Measurements from ENCODE around the gene SSBP3. TPM values are rescaled to one million over a fixed set of nuclear protein-coding genes. Genes with fewer than 3 reads are reported as not detected.

Gene SSBP3
- total RNA-seq, 1 experiment from 2014 or later, result 109 TPM

DNA sequence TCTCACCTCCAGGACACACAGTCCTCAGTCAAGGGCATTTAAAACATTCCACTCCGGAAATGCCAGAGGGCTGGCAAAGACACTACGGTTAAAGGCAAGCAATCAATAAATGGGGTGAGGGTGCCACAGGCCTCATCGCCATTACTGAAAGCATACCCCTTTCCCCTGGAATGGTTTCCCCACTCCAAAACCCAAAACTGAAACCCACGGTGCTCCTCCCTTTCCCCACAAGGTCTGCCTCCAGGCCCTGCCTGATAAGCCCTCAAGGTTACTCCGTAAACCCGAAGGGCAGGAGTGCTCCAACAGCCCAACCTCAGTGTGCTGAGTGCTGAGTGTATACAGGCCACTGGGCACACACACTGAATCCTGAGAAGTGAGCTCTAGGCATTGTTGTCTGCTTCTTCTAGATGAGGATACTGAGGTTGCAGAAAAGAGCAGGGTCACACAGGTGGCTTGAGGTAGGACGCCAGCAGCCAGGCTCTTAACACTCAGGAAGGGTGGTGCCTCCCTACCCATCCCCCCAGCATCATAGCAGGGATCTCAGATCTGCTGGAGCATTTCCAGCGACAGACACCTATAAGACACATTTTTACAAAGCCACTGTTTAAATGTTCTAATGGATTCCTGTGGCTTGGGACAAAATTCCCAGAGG lies 29.0 kb downstream of the SSBP3 start:
- DNase-seq, result no peak
- Histone ChIP-seq H3K36me3 (replicated peaks; ENCODE audit: control insufficient read depth, insufficient read depth, low read length) (no peaks in the 10 kb centered on the region), H3K27me3 (ENCODE audit: control insufficient read depth, insufficient read depth, low read length) (no peaks in the 10 kb centered on the region), H3K4me3 (ENCODE audit: insufficient read depth, low read depth, low read length) (no peak overlapping the region)

DNA sequence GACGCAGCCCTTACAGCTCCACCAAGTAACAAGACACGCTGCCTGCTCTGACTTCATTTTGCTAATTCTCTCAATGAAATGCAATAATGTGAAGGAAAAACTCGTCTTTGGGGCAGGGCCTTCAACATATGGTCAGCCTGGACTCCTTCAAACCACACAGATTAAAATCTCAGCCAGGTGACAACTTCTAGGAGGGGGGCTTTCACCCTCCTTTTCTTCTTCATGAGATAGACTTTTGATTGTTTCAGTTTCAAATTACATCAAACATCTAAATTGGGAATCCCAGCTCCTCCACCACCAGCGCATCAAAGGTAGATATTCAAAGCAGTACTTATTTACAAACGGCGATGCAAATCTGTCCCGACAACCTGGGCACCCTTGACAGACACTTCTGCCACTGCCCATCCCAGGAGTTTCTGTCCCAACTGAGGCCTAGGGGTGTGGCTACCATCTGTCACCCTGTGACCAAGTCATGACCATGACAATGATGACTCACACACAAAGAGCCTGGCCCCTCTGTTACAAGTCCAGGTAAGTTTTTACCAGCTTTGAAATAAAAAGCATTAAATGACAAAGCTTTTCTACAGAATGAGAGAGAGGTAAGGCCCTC lies 29.7 kb downstream of the SSBP3 start:
- DNase-seq, result no peak
- Histone ChIP-seq H3K36me3 (replicated peaks; ENCODE audit: control insufficient read depth, insufficient read depth, low read length) (no peaks in the 10 kb centered on the region), H3K27me3 (ENCODE audit: control insufficient read depth, insufficient read depth, low read length) (no peaks in the 10 kb centered on the region), H3K4me3 (ENCODE audit: insufficient read depth, low read depth, low read length) (no peak overlapping the region)

DNA sequence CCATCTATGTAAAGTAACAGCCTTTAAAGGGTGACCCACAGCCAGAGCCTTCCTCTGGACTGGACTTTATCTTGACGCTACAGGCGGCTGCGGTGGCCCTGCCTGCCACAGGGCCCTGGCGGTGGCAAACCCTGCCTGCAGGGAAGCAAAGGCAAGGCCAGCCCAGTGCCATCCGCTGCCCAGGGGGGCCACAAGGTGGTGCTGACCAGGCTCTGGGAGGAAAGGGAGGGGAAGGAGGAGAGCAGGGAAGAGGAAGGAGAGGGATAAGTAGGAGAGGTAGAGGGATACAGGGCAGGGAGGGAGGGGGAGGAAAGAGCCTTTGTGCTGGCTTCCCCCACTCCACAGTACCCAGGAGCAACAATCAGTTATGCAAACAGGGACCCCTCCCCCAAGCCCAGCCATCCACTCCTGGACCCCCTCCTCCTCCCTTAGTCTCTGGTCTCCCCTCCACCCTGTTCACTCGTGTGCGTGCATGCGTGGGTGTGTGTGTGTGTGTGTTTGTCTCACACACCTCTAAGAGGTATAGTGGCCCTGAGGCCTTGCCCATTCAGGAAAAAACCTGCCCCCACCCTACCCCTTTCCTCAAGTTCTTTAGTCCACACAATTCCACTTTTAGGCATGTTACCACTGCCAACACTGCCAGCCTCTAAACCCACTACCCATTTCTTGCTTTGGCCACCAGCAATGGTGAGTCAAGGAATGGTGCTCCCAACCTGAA lies 30.3 kb downstream of the SSBP3 start:
- H3K27me3 ChIP-seq (ENCODE audit: control insufficient read depth, insufficient read depth, low read length), result no peaks in the 10 kb centered on the region
- DNase-seq, result peak; percentile 84
- H3K36me3 ChIP-seq (replicated peaks; ENCODE audit: control insufficient read depth, insufficient read depth, low read length), result no peaks in the 10 kb centered on the region; the same call in 1 of the 2 replicates
- no peak overlapping the region for H3K4me3 ChIP-seq (ENCODE audit: insufficient read depth, low read depth, low read length)

DNA sequence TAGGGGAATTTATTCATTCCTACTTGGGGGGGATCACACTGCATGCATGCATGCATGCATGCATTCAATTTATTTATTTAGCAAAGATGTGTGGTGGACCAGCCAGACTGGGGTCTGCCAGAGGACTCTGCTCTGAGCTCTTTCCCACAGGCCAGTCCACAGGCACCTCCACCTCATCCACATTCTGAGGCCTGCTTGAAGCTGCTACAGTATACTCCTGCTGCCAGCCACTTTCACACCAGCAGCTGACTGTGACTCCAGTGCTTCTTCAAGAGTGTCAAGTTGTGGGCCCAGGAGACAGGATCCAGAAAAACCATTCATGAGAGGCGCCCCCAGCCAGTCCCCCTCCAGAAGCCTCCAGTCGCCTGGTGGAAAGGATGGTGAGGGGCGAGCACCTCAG lies 30.9 kb downstream of the SSBP3 start:
- Histone ChIP-seq H3K27me3 (ENCODE audit: control insufficient read depth, insufficient read depth, low read length) (no peaks in the 10 kb centered on the region), H3K36me3 (replicated peaks; ENCODE audit: control insufficient read depth, insufficient read depth, low read length) (no peaks in the 10 kb centered on the region; the same call in 1 of the 2 replicates)
- DNase-seq, result no peak

DNA sequence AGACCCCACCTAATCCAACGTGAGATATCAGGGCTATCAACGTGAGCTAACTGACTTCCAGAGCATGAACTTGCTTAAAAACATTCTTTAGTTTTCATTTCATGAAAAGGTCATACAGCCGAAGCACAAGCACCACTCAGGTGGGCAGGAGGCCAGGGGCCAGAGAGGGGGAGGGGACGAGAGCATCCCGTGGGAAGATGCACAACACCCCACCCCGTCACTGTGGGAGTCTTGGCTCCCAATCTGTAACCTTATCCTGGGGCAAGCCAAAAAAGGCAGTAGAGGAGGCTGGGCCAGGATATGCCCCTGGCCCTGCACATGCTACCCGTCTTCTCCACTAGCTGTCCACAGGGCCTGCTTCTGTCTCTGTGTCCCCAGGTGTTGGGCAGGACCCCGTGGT lies 31.4 kb downstream of the SSBP3 start:
- DNase-seq, result no peak

More for the DNA sequence above, 30.9 kb downstream of the SSBP3 start:
- no peak overlapping the region for H3K4me3 ChIP-seq (ENCODE audit: insufficient read depth, low read depth, low read length)

DNA sequence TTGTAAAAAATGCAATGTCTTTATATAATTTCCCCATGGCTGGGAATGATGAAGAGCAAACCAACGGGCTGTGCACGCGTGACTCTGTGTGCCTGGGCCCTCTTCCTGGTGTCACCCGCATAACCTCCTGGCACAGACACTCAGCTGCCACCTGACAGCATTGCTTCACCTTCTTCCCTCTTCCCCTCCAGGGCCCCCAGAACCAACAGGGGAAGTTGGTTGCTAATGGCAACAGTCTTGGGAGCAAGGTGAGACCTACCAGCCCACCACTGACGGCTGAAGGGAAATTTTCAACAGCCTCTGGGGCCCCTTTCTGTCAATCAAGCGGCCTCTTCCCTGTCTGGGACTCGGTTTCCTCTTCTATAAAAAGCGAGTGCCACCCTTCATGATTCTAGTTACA lies 33.2 kb downstream of the SSBP3 start:
- H3K4me3 ChIP-seq (ENCODE audit: insufficient read depth, low read depth, low read length), result no peak overlapping the region
- no peak for DNase-seq

More for the DNA sequence above, 31.4 kb downstream of the SSBP3 start:
- no peaks in the 10 kb centered on the region; the same call in 1 of the 2 replicates for H3K36me3 ChIP-seq (replicated peaks; ENCODE audit: control insufficient read depth, insufficient read depth, low read length)
- no peaks in the 10 kb centered on the region for H3K27me3 ChIP-seq (ENCODE audit: control insufficient read depth, insufficient read depth, low read length)
- H3K4me3 ChIP-seq (ENCODE audit: insufficient read depth, low read depth, low read length), result no peak overlapping the region

DNA sequence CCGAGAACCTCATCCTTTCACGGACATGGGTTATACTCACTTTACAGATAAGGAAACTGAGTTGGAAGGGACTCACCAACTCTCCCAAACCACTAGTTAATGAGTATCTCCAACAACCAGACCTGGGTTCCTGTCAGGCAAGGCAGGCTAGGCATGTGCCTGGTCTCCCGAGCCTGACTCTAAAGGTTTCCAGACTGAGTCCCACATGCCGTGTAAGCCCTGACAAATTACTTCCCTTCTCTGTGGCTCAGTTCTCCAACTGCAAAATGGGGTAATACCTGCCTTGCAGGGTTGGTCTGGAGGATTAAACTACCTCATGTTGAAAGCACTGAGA lies 34.3 kb downstream of the SSBP3 start:
- Histone ChIP-seq H3K27me3 (ENCODE audit: control insufficient read depth, insufficient read depth, low read length) (no peaks in the 10 kb centered on the region), H3K4me3 (ENCODE audit: insufficient read depth, low read depth, low read length) (no peak overlapping the region), H3K36me3 (replicated peaks; ENCODE audit: control insufficient read depth, insufficient read depth, low read length) (peaks cover 1% of the 10 kb centered on the region; the same call in 1 of the 2 replicates)
- DNase-seq, result no peak

More for the DNA sequence above, 33.2 kb downstream of the SSBP3 start:
- Histone ChIP-seq H3K36me3 (replicated peaks; ENCODE audit: control insufficient read depth, insufficient read depth, low read length) (peaks cover 1% of the 10 kb centered on the region; the same call in 1 of the 2 replicates), H3K27me3 (ENCODE audit: control insufficient read depth, insufficient read depth, low read length) (no peaks in the 10 kb centered on the region)

DNA sequence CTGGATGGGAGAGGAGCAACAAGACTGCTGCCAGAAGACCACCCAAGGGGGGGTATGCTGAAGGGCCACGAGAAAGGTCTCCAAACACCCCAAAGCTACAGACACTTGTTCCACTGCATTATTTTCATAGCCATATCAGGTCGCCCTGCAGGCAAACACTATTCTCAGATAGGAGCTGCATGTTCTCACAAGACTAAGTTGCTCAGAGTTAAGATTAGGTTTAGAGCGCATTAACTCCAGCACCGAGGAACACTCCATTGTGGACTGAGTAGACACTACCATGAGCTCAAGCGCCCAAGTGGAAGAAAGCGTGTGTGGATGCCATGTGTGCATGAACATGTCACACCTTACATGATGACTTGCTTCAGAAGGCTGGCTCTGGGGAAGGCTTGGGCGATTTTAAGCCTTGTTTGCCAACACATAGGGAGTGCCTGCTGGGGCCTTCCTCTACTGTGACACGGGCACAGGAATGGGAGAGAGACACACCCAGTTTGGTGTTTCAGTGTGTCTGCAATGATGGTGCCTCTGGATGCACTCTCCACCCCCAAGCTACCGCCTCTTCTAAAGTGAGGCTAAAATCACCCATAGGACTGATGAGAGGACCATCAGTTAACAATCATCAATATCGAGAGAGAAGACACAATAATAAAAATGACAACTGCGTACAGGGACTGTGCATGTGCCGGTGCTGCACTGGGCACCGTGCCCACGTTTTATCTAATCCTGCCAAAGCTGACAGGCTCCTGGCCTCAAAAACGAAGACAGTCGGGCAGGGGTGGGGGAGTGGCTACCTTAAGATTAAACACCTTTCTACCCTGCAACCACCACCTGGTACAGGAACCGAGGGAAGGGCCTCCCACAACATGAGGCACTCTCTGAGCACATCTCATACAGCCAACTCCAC lies 34.9 kb downstream of the SSBP3 start:
- no peak for DNase-seq
- H3K4me3 ChIP-seq (ENCODE audit: insufficient read depth, low read depth, low read length), result no peak overlapping the region
- H3K27me3 ChIP-seq (ENCODE audit: control insufficient read depth, insufficient read depth, low read length), result no peaks in the 10 kb centered on the region
- peaks cover 1% of the 10 kb centered on the region; the same call in 1 of the 2 replicates for H3K36me3 ChIP-seq (replicated peaks; ENCODE audit: control insufficient read depth, insufficient read depth, low read length)

DNA sequence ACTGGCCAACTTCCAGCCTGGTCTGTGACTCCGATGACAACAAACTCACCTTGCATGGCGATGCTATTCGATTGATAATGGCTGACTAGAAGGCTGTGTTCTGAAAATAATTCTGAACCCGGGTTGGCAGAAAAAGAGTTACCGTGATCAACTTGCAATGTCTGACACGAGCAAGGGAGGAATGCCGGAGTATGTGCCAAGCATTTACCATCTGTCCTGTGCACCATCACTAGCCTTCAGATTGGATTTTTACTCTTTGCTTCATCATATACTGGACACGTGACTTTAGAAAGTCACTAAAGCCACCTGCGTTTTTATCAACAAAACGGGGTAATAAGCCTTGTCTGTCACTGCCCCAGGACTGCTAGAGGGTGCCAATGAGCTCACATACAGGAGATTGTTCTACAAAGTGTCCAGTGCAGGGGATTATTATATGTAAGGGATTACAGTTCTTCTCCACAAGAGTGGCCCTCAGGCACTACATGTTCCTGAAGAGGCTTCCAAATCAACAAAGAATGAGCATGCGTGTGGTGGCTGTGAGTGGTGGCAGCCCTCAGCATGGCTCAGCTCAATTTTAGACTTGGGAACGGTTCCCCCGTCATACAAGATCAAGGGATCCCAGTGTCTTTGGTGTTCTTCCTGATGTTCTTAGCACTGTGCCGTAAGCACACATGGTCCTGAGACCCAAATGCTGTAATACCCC lies 35.8 kb downstream of the SSBP3 start:
- Histone ChIP-seq H3K36me3 (replicated peaks; ENCODE audit: control insufficient read depth, insufficient read depth, low read length) (peaks cover 1% of the 10 kb centered on the region; the same call in 1 of the 2 replicates), H3K4me3 (ENCODE audit: insufficient read depth, low read depth, low read length) (no peak overlapping the region), H3K27me3 (ENCODE audit: control insufficient read depth, insufficient read depth, low read length) (no peaks in the 10 kb centered on the region)
- no peak for DNase-seq

DNA sequence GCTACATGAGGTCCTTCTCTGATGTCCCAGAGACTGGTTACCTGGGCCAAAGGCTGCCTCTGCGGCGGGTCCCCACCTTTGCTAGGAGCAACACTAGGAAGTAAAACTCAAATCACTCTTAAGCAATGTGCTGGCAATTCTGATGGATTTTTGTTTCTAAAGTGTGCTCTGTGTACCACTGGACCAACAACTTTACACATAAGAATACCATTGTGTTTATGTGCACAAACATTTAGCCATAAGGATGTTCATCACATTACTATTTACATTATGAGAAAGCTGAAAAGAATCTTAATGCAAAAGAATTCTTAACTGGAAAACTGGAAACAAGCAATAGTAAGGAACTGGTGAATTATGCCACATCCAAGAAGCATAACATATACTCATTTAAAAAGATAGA lies 38.6 kb downstream of the SSBP3 start:
- peaks cover 1% of the 10 kb centered on the region; the same call in 1 of the 2 replicates for H3K36me3 ChIP-seq (replicated peaks; ENCODE audit: control insufficient read depth, insufficient read depth, low read length)
- no peaks in the 10 kb centered on the region for H3K27me3 ChIP-seq (ENCODE audit: control insufficient read depth, insufficient read depth, low read length)
- no peak overlapping the region for H3K4me3 ChIP-seq (ENCODE audit: insufficient read depth, low read depth, low read length)
- DNase-seq, result no peak

DNA sequence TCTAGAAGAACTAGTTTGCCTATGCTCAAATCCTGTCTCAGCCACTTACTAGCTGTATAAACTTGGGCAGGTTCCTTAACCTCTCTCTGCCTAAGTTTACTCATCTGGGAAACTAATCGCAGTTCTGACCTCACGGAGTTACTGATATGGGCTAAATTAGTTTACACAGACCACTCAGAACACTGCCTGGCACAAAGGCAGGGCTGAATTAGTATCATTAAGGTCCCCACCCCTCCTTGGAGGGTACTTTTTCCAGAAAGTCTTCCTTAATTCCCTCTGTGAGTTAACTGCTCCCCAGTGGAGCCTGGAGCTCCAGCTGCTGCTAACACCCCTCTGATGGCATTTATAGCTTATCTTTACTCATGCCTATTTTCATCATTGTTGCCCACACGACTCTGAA lies 40.3 kb downstream of the SSBP3 start:
- 0 out of 2 replicates have a peak, but pooled peaks cover 1% of the 10 kb centered on the region for H3K36me3 ChIP-seq (replicated peaks; ENCODE audit: control insufficient read depth, insufficient read depth, low read length)
- H3K27me3 ChIP-seq (ENCODE audit: control insufficient read depth, insufficient read depth, low read length), result no peaks in the 10 kb centered on the region
- no peak for DNase-seq
- no peak overlapping the region for H3K4me3 ChIP-seq (ENCODE audit: insufficient read depth, low read depth, low read length)

DNA sequence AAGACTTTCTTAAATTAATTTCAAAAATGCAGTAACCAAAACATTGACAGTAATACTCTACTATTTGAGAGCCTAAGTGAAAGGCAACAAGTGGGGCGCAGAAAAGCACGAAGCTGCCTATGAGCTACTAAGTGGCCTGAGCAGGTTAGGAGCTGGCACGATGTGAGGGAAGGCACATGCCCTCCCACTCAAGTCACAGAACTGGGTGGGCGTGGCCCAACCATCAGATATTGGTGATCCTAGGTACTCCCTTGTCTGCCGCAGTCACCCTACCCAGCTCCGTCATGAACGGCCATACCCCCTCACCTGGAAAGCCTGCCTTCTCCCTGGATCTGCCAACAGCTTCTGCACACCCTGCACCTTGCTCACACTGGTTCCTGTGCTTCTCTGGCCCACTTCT lies 40.8 kb downstream of the SSBP3 start:
- 0 out of 2 replicates have a peak, but pooled peaks cover 1% of the 10 kb centered on the region for H3K36me3 ChIP-seq (replicated peaks; ENCODE audit: control insufficient read depth, insufficient read depth, low read length)
- H3K4me3 ChIP-seq (ENCODE audit: insufficient read depth, low read depth, low read length), result no peak overlapping the region
- no peaks in the 10 kb centered on the region for H3K27me3 ChIP-seq (ENCODE audit: control insufficient read depth, insufficient read depth, low read length)
- DNase-seq, result no peak

DNA sequence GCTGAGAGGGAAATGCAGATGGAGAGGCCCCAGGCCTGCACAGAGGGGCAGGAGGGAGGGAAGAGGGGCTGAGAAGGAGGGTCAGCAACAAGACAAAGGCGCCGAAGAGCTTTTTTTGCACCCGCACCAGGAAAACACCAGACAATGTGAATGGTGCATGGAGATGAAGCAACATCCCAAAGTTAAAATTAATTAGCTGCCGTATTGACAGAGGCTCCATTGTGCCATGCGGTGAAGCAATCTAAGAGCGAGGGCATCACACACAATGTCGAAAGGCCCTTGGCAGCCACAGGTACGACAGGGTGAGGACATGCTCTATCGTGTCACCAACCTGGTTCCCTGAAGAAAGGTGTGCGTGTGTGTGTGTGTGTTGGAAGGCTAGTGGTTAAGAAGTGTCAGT lies 41.2 kb downstream of the SSBP3 start:
- no peaks in the 10 kb centered on the region for H3K27me3 ChIP-seq (ENCODE audit: control insufficient read depth, insufficient read depth, low read length)
- H3K4me3 ChIP-seq (ENCODE audit: insufficient read depth, low read depth, low read length), result no peak overlapping the region
- no peak for DNase-seq
- H3K36me3 ChIP-seq (replicated peaks; ENCODE audit: control insufficient read depth, insufficient read depth, low read length), result 0 out of 2 replicates have a peak, but pooled peaks cover 1% of the 10 kb centered on the region

DNA sequence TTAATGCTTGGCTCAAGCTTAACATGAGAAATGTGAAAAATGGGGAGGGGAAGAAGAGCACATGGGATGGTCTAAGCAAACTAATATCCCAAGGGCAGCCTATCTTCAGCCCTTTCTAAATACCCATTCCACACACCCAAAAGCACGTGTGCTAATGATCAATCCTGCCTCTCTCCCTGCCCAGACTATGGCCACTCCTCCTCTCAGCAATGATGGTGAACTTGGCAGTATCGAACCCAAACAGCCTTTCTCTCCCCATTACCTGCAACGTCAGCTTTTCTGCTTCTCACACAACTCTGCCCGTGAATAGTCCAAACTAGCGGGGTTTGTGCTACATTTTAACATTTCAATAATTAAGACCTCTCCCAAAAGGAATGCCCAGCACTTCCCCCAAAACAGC lies 41.6 kb downstream of the SSBP3 start:
- no peaks in the 10 kb centered on the region for H3K27me3 ChIP-seq (ENCODE audit: control insufficient read depth, insufficient read depth, low read length)
- DNase-seq, result no peak
- no peaks in the 10 kb centered on the region for H3K36me3 ChIP-seq (replicated peaks; ENCODE audit: control insufficient read depth, insufficient read depth, low read length)
- H3K4me3 ChIP-seq (ENCODE audit: insufficient read depth, low read depth, low read length), result no peak overlapping the region
